ENCODE data around the gene DCANP1.
A peak's percentile ranks its signal among the peaks of the same experiment; 100 is the strongest.

Gene DCANP1

DNA sequence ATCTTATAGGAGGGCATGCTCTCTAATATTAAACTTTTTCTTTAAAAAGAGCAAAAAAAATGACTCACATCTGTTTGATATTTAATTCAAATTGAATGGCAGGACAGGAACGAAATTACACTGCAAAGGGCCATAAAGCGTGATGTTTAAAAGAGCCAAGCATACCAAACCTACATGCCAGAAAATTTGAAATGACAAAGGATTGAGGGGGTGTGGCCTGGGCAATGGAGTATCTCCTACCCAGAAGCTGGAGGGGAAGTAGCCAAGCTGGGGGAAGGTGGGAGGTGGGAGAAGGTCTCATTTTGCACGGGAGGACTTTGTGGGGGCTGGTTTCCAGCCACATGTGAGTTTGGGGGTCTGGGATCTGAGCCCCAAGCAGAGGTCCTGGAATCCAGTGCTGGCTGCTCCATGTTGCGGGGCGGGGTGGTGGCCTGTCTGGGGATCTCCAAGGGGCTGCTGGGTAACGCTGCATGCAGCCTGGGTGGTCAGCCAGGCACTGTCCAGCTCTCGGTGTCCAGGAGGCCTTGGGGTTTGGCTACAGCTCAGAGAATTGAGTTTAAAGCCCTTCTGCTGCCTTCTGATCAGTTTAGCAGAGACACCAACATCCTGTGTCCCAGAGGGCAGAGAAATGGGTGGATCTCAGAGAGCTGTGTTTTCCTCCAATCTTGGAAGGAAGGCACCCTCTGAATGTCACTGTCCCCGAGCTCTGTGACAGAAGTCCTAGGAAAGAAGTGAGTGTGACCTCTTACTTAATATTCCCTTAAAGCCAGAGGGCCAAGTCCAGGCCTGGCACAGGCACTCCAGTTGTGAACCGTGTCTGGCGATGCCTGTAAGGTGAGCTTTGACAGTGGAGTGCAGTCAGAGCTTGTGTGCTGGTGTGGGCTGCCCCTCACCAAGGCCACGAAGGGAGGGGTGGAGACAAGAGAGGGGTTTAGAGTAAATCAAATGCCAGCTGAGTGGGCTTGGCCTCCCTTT is 7.6 kb downstream of the DCANP1 start:
- DNase-seq: no peak

DNA sequence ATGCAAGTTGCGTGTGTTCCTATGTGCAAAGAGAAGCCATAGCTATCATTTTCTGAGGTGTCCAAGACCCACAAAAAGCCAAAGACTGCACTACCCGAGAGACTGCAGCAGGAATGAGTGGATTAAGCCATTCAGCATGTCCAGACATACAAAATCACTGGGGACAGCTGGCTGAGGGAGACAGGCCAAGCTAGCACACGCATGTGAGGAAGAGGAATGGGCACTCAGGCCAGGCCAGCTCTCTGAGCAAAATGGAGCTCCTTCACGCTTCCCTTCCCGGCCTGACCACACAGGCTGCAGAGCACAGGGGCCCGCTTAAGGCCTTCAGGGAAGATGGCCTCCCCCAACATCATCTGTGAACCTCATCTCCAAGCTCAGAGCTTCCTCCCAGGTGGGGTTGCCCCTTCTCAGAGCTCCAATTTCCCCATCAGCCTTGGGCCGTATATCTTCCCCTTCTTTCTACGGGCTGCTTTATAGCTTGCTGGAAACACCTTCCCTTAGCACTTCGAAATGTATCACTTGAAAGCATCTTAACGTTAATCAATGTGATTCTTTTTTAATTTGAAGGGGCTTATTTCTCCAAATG is 8.4 kb downstream of the DCANP1 start:
- no peak for DNase-seq

- no peak for DNase-seq
Measured at GRCh38 chr5:135437796-135438560, 9.2 kb downstream of the DCANP1 start.

DNA sequence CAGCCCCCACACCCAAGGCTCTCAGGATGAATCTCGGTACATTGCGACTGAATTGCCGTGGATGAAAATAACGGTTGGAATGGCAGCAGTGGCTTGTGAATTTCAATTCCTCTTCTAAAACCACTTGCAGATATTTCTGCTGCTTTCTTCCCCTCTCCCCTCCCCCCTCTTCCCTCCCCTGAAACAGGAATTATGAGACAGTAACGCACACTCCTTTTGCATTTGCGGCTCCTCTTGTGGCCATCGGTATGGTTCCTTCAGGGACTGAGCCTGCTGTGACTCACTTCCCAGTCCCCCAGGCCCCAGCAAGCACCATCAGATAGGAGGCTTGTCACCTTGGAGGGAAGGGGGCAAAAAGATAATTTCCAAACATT is 9.7 kb downstream of the DCANP1 start:
- DNase-seq: no peak

- DNase-seq: no peak
Measured at GRCh38 chr5:135436951-135437418, 10.2 kb downstream of the DCANP1 start.

DNA sequence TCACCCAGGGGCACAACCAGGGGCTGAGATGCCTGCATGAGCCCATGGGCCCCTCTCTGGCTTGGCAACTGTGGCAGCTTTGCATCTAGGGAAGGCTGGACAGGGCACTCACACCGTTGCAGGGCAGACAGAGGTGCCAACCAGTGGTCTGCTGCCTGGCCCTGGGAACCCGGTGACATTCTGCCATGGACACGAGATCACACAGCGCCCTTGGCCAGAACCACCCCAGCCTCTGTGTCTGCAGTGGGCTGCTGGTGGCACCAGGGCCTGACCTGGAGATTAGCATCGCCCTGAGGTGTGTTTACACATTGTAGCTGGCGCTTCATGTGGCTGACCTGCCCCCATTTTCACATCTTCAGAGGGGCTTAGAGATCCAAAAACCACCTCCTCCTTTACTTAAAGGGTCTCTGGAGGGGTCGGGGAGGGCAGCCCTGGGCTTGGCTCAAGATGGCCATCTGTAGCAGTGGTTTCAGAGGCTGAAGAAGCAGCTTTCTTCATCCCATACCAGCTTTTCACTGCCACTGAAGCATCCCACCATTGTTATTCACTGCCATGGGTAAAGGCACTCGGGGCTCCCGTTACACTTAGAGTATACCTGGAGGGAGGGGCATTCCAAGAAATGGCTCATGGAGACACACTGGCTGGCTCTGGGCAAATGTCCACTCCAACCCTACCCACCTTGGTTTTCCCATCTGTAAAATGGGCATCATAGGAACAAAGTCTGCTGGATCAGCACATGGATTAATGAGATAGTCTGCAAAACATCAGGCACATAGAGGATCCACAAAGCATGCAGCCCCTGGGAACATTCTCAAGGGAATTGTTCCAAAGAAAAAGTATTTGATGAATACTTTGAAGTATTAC is 11.4 kb downstream of the DCANP1 start:
- DNase-seq: no peak

DNA sequence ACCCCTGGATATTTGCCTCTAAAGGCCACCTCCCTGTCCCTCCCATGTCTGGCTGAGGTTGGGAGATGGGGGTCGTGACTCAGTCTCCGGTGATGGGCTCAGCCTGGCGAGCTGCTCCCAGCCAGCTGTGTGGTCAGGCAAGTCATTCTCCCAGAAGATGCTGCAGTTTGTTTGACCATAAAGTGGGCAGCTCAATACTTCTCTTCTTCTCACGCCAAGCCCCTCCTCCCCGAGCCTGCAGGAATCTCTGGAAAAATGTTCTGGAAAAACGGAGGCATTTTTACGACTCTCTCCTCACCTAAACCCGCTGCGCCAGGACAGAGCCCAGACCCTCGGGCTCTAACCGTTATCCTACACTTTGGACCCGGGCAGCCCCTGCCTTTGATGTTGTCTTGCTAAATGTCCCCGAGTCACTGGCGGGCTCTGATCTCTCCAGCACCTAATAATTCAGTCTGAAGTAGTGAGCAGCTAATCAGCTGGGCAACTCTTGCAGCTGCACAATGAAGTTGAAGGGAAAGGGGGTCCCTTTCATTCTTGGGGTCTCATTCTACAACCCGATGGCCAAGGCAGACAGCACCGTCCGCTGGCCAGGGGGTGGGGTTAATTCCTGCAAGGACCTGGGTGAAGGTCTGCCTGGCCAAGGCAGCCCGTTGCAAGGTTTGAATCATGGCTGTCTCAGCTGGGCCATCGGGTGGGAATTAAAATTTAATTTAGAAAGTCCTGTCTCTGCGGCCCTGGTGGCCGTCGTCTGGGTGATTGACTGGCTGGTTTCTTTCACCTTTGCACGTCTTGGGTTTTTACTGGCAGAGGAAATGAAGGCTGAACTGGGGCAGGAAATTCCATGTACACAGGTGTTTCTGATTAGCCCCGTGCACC is 12.3 kb downstream of the DCANP1 start:
- DNase-seq: no peak

DNA sequence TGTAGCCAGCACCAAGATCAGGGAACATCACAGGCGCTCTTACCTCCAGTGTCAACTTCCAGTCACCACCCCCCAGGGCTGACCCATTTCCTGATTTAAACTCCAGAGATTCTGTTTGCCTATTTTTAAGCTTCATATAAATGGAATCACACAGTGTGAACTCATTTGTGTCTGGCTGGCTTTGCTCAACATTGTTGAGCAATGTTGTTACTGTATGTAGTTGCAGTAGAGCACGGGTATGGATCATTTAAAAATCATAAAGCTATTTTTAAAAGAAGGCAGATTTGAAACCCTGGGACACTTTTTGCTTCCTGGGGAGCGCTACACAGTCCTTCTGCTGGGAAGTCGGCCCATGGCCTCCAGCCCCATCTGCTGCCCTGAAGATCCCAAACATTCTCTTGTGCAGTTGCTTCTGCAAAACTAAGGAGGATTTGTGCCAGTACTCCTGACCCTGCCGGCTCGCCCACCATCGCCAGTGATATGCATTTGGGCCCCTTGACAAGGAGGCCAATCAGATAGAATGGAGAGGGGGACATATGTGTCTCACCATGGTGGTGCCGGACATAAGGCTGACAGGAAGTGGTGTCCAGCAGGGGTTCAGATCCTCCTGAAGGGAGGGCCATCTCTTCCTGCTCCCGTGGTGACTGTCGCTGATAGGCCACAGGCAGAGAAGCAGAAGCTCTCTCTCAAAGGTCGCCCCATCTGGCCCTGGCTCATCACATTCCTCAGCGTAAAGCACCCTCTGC is 13.3 kb downstream of the DCANP1 start:
- DNase-seq: no peak

DNA sequence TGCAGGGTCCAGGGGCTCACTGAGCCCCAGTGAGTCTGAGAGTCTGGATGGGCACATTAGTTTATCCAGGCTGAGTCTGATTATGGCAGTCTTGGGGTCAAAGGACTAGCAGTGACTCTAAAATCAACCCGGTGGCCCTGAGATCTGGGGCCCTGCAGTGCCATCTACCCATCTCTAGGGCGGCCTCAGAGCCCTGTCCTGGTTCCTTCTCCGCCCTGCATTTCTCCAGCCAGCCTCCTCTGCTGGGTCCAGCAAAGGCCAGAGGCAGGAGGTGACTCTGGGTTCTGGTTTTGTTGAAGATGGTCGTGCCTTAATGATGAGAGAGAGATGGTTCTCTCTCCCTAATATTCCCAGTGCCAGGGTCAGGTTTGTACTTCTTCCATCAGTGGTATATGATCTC is 15.0 kb downstream of the DCANP1 start:
- DNase-seq: no peak

GRCh38 chr5:135430135-135430437 is 17.1 kb downstream of the DCANP1 start:
- DNase-seq: no peak

GRCh38 chr5:135429301-135430134 is 17.6 kb downstream of the DCANP1 start:
- no peak for DNase-seq

DNA sequence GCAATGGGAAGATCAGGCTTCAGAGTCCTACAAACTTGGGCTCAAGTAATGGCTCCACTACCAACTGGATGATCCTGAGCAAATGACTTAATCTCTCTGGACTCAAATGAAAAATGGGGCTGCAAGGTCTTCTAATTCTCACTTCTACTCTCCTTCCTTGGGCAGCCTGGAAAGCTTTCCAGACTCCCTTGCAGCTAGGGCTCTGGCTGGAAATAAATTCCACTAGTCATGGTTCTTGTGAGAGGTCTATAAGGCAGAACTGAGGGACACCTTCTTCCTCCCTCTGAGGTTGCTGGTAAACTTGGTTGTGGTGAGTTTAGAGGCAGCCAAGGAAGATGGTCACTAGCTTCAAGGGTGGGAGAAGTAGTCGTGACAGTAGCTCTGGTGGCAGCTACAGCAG is 18.6 kb downstream of the DCANP1 start:
- DNase-seq: no peak

- DNase-seq: peak; percentile 29
Measured at GRCh38 chr5:135426102-135427082, 20.8 kb downstream of the DCANP1 start.

GRCh38 chr5:135425641-135426040 is 21.5 kb downstream of the DCANP1 start:
- no peak for DNase-seq

- DNase-seq: no peak
Measured at GRCh38 chr5:135423846-135424168, 23.3 kb downstream of the DCANP1 start.

DNA sequence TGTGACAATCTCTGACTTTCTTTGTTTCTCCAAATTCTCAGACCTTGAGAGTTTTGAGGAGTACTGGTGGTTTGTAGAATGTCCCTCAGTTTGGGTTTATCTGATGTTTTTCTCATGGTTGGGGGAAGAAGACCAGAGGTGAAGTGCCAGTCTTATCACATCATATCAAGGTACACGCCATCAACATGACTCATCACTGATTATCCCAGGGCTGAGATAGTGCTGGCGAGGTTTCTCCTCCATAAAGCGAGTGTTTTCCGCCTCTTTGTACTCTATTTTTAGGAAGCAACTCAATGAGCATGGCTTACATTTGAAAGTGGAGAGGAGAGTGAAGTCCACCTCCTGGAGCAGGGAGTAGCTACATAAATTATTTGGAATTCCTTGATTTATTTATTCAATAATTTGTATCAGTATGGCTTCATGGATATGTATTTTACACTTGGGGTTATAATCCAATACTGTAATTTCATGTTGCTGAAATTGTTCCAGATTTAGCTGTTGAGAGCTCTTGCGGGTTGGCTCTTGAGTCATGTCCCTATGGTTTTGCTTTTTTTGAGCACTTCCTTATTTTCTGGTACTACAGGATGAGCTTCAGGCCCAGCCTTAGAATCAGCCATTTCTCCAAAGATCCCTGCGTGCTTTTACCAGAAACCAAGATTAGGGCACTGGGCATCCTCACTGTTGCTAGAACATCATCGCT is 23.9 kb downstream of the DCANP1 start:
- no peak for DNase-seq

- DNase-seq: no peak
Measured at GRCh38 chr5:135422419-135422818, 24.7 kb downstream of the DCANP1 start.

- DNase-seq: no peak
Measured at GRCh38 chr5:135417083-135417482, 30.1 kb downstream of the DCANP1 start.
